ENCODE data around the gene NOVA2.
"Not testable (repeated sequence)": the region's sequence is repeated elsewhere in the genome, so short reads cannot be mapped to it uniquely, and the experiment has no call there.

The NOVA2 gene

GRCh38 chr19:45920458-45920857, 53.2 kb downstream of the NOVA2 start:
- no peak for DNase-seq

DNA sequence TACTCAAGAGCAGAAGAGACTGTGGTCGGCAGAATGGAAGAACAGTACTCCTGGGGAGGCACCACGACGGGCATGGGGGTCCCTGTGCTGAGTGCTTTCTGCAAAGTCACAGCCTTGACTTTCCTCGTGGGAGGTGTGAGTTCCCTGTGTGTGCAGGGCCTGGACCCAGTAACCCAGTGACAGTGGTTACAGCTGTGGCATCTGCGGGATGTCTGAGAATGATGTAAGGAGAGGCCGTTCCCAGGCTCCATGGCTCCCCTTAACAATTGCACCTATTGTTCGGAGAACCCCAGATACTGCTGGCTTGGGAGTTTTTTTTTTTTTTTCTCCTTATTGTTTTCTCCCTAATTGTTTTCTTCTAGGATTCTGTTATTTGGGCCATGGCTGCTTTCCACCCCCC, 54.0 kb downstream of the NOVA2 start:
- no peak for DNase-seq

- DNase-seq, result no peak
Measured at GRCh38 chr19:45918721-45919120, 54.9 kb downstream of the NOVA2 start.

- no peak for DNase-seq
Measured at GRCh38 chr19:45917421-45918091, 56.1 kb downstream of the NOVA2 start.

GRCh38 chr19:45913874-45914830, 59.5 kb downstream of the NOVA2 start, which contains the start of gene NANOS2:
Gene NANOS2 (minus strand): TSS chr19:45914778. CDS start chr19:45914693, 85 bp downstream.
- DNase-seq, result no peak

- no peak for DNase-seq
Measured at GRCh38 chr19:45911291-45911690, 62.4 kb downstream of the NOVA2 start.

- no peak for DNase-seq
Measured at GRCh38 chr19:45908956-45909355, 64.7 kb downstream of the NOVA2 start.

DNA sequence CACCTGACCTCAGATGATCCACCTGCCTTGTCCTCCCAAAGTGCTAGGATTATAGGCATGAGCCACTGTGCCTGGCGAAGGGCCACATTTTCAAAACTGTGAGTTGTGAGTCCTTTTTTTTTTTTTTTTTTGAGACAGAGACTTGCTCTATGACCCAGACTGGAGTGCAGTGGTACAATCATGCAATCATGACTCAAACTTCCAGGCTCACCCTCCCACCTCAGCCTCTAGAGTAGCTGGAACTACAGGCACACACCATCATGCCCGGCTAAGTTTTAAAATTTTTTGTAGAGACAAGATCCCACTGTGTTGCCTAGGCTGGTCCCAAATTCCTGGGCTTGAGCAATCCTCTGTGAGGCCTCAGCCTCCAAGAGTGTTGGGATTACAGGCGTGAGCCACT, 67.4 kb downstream of the NOVA2 start:
- DNase-seq, result no peak

- no peak for DNase-seq
Measured at GRCh38 chr19:45905011-45905410, 68.7 kb downstream of the NOVA2 start.

GRCh38 chr19:45902651-45903625, 70.7 kb downstream of the NOVA2 start:
- peak; percentile 99 to 100 for DNase-seq

DNA sequence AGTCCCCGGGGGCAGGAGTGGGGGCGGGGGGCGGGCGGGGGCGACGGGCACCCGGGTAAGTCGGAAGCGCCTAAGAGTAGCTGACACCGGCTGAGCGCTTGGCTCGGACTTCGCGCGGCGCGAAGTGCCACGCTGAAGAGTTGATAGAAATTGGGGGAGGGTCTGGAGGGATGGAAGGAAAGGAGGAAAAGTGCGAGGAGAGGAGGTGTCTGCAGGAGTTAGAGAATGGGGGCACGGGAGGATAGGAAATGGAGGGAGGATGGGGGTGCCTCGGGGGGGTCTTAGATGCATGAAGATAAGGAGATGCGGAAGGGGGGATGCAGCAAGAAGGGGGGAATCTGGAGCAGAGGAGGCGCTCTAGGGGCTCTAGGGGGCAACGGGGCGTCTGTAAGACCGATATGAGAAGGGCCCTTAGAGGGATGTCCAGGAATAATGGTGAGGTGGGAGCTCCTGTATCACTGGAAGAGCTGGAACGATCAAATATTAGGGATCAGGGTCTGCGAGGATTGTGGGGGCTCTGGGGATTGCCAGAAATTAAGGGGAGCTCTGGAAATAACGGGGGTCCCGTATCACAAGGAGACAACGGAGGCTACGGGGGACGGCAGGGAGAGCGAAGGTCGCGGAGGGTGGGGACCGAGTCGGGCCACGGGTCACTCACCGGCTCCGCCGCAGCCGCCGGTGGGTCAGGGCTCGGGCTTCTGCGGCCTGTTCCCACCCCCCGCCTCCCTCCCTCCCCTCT, 71.6 kb downstream of the NOVA2 start, which contains the start of gene MYPOP:
Gene MYPOP, minus strand, starts transcription at position 702 of the 739 bp plus-strand sequence. CDS start 840 bp downstream, outside the sequence.
- no peak for DNase-seq

GRCh38 chr19:45901432-45901911, 72.2 kb downstream of the NOVA2 start:
- peak in 1 of 2 donors; percentile 48 for DNase-seq

DNA sequence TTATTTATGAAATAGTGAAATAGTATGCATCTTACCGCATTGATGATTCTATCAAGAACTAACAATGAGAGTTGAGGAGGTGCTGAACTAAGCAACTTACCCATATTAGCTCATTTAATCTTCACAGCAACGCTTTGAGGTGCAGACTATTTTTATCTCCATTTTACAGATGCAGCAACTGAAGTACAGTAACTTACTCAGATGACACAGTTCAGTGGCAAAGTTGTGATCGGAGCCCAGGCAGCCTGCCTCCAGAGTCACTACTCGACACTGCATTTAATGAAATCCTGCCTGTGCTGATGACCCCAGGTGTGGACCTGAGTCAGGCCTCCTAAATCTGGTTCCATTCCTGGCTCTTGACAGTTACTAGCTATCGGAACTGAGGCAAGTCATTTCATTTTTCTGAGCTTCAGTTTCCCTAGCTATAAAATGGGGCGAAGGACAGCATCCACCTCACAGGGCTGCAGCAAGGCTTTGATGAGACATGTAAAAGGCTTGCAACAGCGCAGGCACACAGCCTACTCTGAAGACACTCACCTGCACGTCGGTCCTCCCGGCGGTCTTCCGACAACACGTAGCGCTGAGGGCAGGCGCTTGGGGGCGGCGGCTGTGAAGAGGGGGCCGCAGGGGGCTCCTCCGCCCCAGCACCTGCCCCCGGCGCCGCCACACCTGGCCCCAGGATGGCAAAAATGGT, 72.8 kb downstream of the NOVA2 start:
- no peak for DNase-seq

GRCh38 chr19:45899919-45900589, 73.6 kb downstream of the NOVA2 start:
- DNase-seq, result no peak

DNA sequence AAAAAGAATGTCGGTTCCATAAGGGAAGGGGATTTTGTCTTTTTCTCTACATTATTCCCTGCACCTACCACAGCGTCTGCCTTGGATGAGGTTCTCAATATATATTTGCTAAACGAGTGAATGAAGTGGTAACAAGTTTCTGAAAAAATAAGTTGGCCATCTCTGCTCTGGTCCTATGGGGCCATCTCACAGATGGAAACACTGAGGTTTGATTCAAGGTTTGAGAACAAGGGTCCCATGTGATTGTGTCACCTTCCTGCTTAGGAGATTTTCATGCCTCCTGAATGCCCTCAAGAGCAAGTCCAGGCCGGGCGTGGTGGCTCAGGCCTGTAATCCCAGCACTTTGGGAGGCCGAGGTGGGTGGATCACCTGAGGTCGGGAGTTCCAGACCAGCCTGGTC, 74.4 kb downstream of the NOVA2 start:
- no peak for DNase-seq

DNA sequence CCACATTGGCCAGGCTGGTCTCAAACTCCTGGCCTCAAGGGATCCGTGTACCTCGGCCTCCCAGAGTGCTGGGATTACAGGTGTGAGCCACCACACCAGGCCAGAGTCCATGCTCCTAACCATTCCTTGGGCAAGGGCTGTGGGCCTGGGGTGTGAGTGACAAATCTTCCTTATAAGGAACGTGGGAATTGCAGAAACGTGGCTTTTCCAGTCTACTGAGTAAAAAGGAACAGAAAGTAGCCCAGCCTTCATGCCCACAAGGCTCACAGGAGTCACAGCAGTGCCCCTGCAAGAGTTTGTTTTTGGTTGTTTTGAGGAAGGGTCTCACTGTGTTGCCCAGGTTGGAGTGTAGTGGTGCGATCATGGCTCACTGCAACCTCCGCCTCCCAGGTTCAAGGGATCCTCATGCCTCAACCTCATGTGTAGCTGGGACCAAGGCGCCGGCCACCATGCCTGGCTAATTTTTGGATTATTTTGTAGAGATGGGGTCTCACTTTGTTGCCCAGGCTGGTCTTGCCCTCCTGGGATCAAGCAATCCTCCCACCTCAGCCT, 76.3 kb downstream of the NOVA2 start:
- DNase-seq, result no peak

DNA sequence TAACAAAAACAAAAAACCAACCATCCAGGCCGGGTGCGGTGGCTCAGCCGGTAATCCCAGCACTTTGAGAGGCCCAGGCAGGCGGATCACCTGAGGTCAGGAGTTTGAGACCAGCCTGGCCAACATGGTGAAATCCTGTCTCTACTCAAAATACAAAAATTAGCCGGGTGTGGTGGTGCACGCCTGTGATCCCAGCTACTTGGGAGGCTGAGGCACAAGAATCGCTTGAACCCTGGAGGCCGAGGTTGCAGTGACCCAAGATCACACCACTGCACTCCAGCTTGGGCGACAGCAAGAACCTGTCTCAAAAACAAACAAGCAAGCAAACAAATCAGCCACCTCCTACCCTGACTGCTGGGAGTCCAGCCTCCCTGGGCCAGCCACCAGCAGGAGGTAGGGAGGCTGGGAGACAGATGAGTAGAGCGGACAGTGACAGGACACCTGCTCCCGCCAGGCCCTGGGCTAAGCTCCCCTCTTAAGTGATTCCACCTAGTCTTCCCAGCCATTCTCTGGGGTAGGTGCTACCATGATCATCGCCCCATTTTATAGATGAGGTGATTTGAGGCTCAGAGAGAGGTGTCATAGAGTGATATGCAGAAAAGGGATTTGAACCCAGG, 77.6 kb downstream of the NOVA2 start:
- DNase-seq, result not testable (repeated sequence)

DNA sequence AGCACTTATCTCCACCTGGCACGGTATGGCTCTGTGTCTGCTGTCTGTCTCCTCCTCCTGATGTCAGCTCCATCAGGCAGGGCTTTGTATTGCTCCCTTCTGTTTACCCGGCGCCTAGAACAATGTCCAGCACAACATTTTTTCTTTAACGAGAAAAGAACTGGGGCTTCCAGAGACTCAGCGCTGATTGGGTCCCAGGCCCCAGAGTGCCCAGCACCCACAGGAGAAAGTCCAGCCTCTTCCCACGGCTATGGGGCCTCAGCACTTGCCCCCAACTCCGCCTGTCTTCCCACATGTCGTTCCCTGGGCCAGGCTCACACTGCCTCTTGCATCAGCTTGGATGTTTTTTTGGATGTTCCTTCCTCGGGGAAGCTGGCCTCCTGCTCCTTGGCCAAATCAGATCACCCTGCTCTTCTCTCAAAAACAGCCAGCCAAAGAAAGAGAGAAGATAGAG, 78.1 kb downstream of the NOVA2 start:
- DNase-seq, result no peak

DNA sequence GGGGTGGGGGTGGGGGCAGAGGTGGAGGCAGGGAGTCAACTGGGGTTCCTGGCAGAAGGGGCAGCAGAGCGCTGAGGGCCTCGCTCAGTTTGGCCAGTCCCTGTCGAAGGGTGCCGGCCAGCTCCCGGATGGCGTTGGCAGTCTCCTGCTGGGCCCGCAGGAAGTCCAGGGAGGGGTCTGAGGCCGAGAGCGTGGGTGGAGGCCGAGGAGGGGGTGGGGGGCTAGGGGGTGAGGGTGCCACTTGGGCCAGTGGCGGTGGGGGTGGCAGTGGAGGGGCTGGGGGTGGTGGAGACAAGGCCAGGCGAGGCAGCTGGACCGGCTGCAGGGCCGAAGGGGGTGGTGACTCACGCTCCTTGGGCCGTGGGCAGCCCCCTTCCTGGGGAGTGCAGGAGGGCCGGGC, 82.8 kb downstream of the NOVA2 start:
- DNase-seq, result no peak

Measured in stimulated activated CD4-positive, alpha-beta T cell treated with anti-CD3 and anti-CD28 coated beads, Interleukin-2, amount 100 ng/mL, for 24 hours (primary cell).